Fibroblast of lung (primary cell): ENCODE data around the gene PDE6A.
A peak's percentile ranks its signal among the peaks of the same experiment; 100 is the strongest.

Experiments
- EZH2 ChIP-seq: IDR thresholded peaks from 2 replicates; pipeline ENCODE4 v1.5.1; 2012; ENCODE audit warnings: low read length, control low read depth, mild to moderate bottlenecking; ENCODE audit errors: missing control alignments
- TF ChIP-seq, protein P1 (sequence below), 2 donors: IDR thresholded peaks in 1 of 2; conservative IDR thresholded peaks in 1 of 2; 1 replicate in 1 of 2; 2 replicates in 1 of 2; pipeline ENCODE4 v1.5.1; 2011 to 2012; ENCODE audit warnings: low read length in 2 of 2, control low read depth in 1 of 2, inconsistent platforms in 1 of 2, low read depth in 1 of 2, mild to moderate bottlenecking in 1 of 2

DNA sequence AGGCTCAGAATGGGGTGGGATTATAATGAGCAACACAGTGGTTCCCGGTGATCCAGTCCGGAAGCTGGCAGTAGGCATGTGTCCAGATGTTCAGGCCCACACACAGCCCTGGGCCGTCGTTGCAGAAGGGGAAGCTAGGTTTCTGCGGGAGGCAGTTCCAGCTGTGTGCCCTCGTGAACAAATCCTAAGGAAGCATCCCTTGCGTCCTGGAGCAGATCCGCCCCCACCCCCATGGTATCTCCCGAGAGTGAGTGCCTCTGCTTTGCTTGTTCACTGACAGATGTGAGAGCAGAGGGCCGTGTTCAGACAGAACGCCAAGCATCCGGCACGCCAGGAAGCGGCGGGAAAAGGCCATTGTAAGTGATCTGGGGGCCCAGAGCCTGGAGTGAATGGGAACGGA is 104.8 kb downstream of the PDE6A start:
- TF ChIP-seq, protein P1, sequence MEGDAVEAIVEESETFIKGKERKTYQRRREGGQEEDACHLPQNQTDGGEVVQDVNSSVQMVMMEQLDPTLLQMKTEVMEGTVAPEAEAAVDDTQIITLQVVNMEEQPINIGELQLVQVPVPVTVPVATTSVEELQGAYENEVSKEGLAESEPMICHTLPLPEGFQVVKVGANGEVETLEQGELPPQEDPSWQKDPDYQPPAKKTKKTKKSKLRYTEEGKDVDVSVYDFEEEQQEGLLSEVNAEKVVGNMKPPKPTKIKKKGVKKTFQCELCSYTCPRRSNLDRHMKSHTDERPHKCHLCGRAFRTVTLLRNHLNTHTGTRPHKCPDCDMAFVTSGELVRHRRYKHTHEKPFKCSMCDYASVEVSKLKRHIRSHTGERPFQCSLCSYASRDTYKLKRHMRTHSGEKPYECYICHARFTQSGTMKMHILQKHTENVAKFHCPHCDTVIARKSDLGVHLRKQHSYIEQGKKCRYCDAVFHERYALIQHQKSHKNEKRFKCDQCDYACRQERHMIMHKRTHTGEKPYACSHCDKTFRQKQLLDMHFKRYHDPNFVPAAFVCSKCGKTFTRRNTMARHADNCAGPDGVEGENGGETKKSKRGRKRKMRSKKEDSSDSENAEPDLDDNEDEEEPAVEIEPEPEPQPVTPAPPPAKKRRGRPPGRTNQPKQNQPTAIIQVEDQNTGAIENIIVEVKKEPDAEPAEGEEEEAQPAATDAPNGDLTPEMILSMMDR (conservative IDR thresholded peaks at IDR 0.05 in 1 of 2, IDR thresholded peaks at IDR 0.05 in 1 of 2; ENCODE audit: low read depth in 1 of 2, low read length in 2 of 2) = no peak
- TF ChIP-seq EZH2 = peak; percentile 4
